ENCODE data around the gene TFF3.

Gene TFF3

DNA sequence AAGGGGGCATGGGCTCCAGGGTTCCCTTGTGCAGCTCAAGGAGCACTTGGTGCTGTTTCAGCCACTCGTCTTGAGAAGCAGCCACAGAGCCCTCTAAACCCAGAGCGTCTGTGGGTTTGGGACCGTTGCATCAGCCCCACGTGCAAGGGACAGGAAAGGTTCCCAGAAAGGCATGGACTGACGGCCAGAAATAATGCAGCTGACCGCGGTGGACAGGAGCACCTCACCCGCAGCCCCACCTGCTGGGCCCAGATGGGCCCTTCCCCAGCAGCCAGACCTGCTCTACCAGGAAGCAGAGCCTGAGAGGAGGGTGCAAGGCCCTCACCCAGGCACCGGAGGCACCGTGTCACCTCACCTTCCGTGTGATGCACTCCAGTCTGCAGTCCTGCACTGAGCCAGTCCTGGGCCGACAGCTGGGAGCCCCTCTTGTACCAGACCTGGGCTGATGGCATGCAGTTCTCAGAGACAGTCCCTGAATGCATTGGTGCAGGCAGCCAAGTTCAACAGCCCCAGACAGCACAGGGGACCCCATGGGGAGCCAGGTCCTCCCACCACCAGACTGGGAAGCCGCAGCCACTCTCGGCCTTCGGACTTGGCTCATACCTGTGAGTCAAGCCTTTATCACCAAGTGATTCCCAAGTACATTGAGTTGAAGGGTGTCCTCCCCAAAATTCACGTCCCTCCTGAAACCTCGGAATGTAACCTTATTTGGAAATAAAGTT lies 4.8 kb upstream of the TFF3 start:
- DNase-seq: no peak

DNA sequence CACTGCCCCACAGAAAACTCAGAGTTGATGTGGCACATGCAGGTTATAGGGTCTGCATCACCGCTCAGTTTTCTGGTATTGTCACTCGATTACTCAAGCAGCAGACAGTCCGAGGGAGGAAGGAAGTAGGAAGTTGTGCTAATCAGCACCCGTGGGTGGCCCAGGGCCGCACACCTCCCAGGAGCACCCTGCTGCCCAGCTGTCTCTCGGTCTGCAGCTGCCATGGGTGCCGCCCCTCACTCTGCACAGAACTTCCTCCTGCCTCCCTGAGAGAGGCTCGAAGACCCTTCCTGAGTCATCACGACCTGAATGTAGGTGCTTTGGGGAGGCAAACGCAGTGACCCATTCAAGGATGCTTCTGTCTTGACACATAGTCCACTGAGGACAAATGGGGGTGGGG lies 4.2 kb upstream of the TFF3 start:
- no peak for DNase-seq

DNA sequence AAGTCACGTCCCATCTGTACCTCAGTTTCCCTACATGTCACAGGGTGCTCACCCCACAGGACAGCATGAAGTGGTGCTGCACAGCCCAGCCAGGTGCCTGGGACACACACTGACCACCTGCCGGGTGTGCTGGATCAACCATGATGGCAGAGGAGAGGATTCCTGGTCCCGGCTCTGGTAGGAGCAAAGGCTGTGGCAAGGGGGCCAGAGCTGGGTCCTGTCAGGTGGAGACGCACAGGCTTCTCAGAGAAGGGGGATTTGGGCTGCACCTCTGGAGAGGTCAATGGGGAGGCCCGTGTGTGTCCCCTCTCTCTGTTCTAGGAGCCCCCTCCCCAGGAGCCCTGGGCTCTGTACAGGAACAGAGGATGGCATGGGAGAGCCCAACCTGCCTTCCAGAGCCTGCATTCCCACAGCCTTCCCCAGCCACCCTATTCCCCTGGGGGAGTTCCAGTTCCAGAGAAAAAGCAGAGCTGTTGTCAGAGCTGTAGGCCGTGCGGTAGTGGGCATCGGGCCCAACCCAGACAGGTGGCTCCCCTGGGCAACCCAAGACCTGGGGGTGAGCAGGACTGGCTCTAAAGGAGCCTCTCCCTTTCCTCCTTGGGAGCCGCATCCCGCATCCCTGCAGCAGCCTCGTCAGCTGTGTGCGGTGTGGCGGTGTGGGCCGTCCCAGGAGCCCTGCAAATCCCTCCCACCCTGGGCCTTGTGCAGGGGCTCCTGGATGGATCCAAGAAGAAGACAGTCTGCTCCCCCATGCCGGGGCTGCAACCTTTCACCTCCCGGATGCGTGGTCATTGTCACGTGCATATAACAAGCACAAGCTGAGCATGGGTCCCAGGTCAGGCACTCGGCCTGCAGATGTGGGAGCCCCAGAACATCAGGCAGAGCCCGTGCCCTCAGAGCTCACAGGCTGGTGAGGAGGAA lies 2.9 kb upstream of the TFF3 start:
- no peak for DNase-seq

DNA sequence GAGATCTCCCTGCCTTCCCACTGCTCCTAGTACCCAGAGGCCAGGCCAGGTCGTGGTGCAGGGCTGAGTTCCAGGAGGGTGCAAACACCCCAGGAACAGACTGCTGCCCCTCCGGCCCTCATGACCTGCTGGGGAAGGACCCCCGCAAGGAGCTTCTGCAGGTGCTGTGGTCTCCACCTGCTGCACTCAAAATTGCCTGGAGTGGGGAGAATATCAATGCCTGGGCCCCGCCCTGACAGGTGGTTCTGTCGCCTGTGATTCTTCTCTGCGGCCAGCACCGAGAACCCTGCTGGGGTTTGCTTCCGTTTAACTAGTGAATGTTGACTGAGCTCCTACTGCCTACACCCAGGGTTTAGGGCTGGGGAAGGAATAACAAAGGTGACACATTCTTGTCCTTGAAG lies 2.1 kb upstream of the TFF3 start:
- DNase-seq: no peak

DNA sequence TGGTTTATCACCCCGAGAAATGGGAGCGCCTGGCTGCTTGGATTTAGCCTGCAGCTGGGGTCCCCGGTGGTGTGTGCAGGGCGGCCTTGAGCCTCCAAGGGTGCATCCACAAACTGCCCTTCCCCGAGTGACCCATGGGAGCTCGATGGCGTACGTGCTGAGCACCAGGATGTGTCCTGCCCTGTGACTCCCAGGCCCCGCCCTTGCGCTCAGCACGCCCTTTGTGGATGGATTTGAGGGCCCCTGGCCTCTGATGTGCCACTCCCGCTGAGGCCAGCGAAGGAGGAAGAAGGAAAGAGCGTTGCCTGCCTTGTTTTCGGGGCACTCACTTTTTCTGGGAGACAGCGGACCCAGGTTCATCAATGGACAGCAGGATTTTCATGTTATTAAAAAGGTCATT lies 1.7 kb upstream of the TFF3 start:
- no peak for DNase-seq

DNA sequence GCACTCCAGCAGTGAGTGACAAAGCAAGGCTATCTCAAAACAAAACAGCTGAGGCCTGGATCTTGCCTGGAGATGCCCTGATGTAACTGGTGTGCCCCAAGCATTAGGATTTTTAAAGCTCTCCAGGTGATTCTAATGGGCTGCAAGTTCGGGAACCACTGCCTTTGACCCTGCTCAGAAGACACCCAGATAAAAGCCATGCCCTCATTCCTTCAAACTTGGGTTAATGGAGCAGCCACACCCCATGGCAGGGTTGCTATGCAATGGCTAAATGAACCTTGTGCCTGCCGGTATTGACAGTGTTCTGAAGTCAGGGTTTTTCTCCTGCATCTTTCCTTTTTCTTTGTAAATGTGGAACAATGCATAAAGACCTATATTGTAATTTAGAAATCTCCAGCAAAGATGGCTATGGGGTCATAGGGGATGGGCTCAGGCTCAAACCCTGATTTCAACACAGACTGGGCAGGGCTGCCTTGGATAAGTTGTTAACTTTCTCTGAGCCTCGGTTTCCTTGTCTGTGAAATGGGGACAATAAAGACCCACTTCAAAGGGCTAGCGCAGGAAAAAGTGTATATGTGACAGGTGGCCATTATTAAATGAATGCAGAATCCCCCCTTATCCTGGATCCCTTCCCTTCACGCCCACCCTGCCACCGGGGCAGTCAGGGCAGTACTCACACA lies 453 bp downstream of the TFF3 start:
- no peak for DNase-seq

DNA sequence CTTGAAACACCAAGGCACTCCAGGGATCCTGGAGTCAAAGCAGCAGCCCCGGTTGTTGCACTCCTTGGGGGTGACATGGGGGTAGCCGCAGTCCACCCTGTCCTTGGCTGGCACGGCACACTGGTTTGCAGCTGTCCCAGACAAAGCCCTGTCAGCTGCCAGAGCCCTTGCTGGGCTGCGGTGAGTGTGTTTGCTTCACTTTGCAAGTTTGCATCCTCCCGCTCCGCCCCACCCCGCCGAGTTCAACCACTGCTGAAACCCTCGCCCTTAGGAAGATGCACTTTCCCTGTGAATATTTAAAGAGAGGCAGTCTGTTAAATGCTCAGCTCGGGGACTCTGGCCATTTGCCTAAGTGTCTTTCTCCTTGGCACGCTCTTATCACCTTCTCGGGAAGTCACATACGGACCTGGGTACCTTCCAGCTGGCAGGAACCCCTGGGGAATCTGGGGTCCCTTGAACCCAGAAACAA lies 1.7 kb downstream of the TFF3 start:
- no peak for DNase-seq

DNA sequence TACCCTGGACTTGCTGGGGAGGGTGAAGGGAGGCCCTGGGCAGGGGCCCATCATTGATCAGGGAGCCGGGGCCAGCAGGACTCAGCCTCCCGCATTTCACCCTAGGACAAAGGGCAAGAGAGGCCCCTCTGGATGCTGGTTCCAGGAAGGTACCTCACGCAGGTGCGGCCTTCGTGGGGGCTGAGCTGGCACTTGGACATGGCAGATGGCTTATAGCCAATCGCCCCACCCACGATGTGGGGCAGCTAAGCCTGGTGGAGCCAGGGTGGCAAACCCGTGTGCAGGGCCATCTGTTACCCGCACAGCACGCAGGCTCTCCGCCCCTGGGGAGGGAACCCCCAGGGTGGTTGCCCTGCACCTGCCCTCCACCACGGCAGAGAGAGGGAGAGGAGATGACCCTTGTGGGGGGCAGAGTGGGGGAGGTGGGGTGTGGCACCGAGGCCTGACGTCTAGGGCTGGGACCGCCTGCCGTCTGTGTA lies 2.5 kb downstream of the TFF3 start:
- no peak for DNase-seq

DNA sequence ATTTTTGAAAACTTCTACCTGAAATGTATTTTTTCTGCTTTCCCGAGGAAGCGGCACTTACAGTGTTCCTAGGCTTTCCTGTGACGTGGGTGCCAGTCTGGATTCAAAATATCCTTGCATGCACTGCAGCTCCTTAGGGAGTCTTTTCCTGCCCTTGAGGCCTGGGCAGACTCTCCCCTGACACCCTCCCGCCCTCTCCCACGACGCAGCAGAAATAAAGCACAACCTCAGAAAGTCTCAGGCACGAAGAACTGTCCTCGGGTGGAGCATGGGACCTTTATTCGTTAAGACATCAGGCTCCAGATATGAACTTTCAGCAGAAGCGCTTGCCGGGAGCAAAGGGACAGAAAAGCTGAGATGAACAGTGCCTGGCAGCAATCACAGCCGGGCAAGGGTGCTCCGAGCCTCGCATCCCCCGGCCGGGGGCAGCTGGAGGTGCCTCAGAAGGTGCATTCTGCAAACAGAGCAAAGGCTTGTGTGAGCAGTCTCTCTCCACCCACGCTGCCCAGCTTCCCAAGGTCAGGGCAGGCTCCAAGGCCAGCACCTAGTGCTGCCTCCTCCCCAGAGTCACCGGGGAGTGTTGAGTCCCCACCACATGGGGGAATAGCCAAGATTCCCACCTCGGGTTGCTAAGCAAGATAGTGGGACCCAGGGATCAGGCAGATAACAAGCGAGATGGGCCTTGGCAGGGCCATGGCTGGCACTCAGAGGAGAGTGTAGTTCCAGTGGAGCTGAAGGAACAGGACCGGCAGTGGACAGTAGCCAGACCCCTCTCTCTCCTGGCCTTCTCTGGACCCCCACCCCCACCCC lies 3.2 kb downstream of the TFF3 start:
- no peak for DNase-seq

DNA sequence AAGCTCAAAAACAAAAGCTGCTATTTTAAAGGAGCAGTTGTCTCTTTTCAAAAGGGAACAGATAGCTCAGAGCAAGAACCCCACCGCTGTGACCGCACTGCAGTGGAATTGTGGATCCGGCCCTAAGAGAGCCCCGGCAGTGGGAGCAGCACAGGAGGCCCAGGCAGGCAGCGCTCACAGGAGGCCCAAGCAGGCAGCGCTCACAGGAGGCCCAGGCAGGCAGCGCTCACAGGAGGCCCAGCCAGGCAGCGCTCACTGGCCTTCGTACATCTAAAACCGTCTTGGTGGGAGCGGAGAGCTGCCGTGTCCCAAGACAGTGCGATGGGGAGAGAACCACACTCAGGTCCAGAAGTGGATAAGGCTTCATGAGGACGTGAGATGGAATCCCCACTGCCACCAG lies 4.0 kb downstream of the TFF3 start:
- DNase-seq: no peak

DNA sequence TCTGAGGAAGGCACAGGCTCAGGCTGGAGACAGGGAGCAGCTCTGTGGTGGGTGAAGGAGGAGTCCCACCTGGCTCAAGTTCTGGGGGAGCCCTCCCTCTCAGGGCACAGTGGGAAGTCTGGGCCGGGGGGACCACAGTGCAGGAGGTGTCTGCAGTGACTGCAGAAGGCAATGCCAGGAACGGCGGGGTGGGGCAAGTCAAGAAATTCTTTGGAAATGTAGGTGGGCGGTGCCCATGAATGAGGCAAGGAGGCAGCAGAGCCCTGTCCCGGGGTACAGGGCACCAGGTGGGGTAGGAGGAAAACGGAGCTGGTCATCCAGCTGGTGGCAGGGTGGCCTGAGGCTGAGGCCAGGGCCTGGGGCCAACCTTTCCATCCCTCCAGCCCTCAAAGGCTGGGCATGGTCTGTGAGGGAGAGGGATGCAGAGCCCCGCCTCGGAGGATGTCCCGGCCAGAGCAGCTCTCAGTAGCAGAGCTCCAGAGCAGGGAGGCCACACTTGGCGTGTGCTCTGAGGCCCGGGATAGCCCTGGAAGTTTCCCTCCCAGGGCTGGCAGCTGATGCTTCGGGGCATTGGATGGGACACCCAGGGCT lies 4.7 kb downstream of the TFF3 start:
- no peak for DNase-seq

DNA sequence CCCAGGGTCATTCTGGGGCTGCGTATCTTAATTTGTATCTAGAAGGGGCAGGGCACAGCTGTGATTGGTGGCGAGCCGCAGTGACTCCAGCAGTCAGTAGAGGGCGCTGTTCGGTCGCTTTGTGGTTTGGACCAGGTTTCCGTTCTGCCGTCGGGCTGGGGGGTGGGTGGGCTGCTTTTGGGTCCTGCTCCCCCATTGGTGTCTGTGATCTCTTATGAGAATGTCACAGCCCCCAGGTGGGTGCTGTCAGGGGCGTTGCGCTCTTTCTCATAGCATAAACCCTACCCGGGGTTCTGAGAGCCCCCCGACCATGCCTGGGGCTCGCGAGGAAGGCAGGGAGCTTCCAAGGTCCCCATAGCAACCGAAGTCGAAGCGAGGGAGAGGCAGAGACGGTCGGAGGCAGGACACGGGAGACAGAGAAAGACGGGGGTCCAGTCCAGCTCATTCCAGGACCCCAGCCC lies 5.4 kb downstream of the TFF3 start:
- DNase-seq: peak; percentile 46

DNA sequence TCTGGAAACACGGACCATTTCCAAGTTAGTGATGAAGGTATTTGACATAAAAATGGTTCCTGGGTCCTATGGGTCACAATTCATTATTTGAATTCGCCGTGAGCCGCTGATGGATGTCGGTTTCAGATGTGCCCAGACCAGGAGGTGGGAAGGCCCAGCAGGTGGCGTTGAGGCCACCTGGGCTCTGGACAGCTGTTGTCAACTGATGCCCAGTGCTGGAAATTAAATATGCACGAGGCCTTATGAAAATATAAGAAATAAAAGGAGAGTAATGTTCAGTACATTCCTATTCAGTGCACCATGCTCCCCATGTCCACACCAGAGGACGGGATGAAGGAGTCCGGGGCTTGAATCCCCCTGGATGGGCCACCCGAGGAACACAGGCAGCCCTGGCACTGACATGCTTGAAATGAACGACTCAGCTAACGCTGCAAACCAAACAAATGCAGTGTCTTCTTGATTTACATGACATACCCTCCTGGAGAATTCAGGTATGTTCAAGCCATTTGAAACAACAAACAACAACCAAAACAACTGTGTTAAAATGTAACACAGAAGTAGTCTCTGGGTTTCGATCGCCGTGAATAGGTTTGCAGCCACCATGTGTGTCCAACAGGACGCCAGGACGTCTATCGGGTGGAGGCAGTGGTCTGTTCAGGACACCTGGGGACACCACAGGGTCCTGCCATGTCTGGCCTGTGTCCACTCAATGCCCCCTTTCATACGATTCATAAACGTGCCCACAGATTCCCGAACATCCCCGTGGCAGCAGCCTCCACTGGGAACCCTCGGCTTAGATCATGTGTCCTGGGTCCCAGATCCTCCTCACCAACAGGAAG lies 6.1 kb downstream of the TFF3 start:
- DNase-seq: no peak

DNA sequence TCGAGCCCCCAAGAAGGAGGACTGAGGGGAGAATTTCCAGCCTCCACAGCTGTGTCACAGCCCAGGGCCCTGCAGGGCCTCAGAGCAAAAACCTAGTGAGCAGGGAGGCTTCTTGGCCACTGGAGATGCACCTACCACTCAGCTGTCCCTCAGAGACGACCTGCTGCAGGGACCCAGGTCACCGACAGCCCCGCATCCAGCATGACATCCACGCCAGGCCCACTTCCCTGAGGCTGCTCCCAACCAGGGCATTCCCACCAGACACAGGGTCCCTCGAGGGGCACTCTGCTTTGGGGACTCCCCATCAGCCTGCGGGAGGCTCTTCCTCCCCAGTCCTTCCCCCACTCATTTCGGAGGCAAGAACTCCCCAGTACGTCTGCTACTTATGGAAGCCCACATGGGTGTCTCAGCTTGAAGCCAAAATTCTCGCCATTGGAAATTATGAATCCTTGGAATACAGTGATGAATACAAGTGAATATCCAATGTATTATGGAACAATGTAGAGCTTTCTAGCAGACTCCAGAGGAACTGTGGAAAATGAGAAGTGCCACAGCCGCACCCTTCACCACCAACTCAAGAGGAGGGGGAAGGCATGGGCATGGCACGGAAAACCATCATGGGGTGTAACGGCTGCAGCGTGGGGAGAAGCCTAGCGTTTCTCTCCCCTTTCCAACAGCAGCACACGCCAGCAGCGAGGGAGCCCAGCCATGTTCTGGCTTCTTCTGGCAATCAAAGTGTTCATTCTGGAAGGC lies 6.9 kb downstream of the TFF3 start:
- no peak for DNase-seq

DNA sequence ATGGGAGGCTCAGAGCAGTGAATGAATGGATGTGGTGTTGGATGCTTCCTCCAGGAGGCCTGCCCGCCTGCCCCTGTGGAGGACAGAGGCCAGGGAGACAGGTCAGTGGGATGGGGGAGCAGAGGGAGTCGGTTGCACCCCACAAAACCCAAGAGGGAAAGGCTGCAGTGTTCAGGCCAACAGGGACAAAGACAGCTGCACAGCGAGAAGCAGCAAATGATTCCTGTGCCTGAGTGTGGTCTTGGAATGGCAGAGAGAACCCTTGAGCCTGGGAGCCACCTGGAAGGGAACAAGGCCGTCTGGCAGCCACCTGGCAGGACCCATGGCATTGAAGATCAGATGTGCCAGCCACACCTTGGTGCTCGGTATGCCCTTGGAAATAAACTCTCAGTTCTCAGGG lies 8.1 kb downstream of the TFF3 start:
- no peak for DNase-seq

DNA sequence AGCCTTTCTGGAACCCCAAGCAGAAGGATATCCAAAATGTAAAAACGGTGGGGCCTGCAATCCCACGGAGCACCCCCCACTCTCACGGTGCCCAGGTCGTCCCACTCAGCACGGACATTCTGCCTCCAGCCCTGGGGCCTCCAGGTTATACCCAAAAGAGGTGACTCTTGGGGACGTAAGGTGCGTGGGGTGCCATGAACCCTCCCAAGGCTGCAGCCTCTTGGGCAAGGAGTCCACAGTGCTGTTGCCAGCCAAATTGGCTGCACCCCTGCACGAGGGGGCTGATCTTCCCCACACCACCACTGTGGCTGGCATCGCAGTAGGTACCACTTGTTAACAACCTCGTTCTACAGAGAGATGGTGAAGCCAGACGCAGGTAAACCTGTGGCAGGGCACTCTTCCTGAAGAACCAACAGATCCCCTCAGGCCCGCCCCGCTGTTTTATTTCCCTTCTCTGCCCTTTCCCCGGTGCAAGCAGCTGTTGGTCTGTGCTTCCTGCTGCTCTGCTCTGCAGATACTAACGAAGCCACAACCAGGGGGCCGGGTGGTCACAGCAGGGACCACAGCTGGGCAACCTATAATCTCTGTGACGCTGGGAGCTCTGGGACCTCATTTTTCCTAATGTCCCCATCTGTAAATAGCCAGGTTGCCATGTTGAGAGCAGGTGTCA lies 8.7 kb downstream of the TFF3 start:
- DNase-seq: no peak

DNA sequence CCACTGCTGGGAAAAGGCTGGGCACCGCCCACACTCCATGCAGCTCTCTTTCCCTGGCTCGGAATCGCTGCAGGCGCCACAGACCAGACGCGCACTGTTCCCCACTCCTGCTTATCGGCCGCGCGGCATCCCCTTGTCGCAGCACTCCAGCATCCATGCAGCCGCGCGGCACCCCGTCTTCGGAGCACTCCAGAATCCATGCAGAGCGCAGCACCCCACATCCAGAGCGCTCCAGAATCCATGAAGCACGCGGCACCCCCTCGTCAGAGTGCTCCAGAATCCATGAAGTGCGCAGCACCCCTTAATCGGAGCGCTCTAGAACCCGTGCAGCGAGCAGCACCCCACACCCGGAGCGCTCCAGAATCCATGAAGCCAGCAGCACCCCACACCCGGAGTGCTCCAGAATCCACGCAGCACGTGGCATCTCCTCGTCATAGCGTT lies 9.5 kb downstream of the TFF3 start:
- DNase-seq: no peak

DNA sequence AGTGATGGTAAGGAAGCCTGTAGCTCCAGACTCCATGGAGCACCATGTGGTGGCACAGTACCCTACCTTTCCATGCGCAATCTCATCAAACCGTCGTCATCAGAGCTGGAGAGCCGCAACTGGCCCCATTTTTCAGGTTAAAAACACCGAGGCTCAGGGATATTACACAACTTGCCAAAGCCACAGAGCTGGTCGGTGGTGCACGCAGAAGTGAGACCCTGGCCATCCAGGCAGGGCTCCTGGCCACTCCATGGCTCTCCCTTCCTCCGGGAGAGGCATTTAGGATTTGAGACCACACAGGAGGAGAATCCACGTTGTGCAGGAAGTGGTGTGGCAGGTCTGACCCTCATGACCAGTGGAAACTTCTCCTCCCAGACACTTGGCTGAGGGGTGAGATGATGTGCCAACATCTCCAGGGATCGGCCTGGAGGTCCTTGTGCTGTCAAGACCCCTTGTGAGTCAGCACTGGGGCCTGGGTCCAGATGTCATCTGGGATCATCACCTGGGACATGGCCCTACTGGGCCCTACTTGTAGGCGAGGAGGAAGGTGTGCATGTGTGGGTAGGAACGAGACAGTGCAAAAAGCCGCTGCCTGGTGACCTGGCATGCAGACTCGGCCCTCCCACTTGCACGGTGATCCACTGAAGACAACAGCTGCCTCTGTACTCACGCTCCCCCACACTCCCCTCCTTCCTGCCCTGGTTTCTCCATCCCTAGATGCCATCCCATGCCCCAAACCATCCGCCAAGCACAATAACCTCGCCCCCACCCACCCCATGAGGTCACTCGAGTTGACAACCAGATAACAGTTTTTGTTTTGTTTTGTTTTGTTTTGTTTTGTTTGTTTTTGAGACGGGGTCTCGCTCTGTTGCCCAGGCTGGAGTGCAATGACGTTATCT lies 10.4 kb downstream of the TFF3 start:
- no peak for DNase-seq

DNA sequence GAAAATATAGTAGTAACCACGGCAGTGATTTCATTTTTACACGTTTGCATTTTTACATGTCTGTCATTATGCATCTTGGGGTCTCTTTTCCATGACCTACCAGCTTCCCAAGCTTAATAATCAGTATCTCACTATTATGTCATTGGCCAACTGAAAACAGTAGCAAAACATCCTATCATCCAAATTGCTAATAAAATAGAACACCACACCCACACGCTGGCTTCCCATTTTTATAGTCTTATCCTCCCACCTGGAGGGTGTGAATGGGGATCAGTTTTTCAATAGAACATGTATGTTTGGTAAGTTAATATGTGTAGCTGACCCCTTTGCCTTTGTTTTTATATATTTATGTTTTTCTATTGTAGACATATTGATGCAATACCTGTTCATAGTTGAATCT lies 11.8 kb downstream of the TFF3 start:
- no peak for DNase-seq

Measured in hematopoietic multipotent progenitor cell treated with erythropoietin and hydrocortisone succinate and interleukin-3 and kit ligand, for 8 days (in vitro differentiated cells).